Mucosa of rectum (tissue), 2 donors: Measurements from ENCODE around the gene TRDN.

Experiments
- H3K27ac ChIP-seq, 2 donors: one replicate each; pipeline ENCODE4 v1.7.0; 2013; ENCODE audit warnings: inconsistent platforms in 2 of 2, low read depth in 2 of 2, low read length in 2 of 2
- H3K27me3 ChIP-seq, 2 donors: one replicate each; pipeline ENCODE4 v1.7.0; 2013; ENCODE audit warnings: low read length in 2 of 2; ENCODE audit not compliant: control insufficient read depth in 2 of 2, insufficient read depth in 2 of 2
- H3K36me3 ChIP-seq, 2 donors: one replicate each; pipeline ENCODE4 v1.7.0; 2013; ENCODE audit warnings: low read length in 2 of 2; ENCODE audit not compliant: control insufficient read depth in 2 of 2, insufficient read depth in 2 of 2
- H3K4me1 ChIP-seq, 2 donors: one replicate each; pipeline ENCODE4 v1.7.0; 2013; ENCODE audit warnings: low read length in 2 of 2, mild to moderate bottlenecking in 1 of 2; ENCODE audit not compliant: control insufficient read depth in 2 of 2, insufficient read depth in 2 of 2
- H3K4me3 ChIP-seq, 2 donors: one replicate each; pipeline ENCODE4 v1.7.0; 2013; ENCODE audit warnings: low read length in 2 of 2
- H3K9ac ChIP-seq, 2 donors: one replicate each; pipeline ENCODE4 v1.7.0; 2013; ENCODE audit warnings: low read length in 2 of 2, low read depth in 1 of 2, mild to moderate bottlenecking in 1 of 2
- H3K9me3 ChIP-seq, 2 donors: one replicate each; pipeline ENCODE4 v1.7.0; 2013; ENCODE audit warnings: low read length in 2 of 2; ENCODE audit not compliant: control insufficient read depth in 2 of 2
- donor health status: healthy.
- donor health status: Normal muscosa, but diverticular disease.

Gene TRDN

DNA sequence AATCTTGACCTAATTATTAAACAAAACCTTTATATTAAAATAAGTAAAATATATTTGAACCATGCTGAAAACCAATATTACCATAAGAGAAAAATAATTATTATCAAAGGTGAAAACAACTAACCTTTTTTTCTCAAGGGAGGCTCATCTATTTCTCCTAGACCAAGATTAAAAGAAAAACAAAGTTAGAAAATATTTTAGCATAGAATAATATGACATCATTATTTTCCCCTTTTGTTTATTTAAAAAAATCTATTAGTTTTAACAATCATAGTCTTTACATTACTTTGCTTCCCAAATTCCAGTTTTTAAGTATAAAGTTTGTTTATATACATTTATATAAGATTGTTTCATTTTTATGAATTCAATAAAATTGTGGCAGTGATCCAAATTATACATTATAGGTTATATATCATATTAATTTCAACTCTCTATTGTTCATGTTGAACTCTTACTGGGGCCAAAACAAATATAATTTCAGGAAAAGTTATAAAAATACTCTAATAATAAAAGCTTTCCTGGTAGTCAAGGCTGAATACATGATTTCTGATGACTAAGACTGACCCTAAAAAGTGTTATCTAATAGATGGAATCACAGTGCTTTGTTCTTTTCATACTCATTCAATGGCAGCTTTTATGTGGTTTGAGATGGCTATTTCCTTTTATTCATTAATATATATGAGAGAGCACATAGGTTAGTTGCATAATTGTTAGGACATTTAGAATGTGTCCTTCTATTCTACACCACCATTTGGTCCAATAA lies 89.4 kb downstream of the TRDN start:
- H3K4me3 ChIP-seq = no peak overlapping the region
- H3K4me1 ChIP-seq = no peaks in the 10 kb centered on the region
- no peak overlapping the region for H3K27ac ChIP-seq
- H3K27me3 ChIP-seq = no peaks in the 10 kb centered on the region
- H3K9me3 ChIP-seq = no peaks in the 10 kb centered on the region
- no peaks in the 10 kb centered on the region for H3K36me3 ChIP-seq
- H3K9ac ChIP-seq = no peak overlapping the region

DNA sequence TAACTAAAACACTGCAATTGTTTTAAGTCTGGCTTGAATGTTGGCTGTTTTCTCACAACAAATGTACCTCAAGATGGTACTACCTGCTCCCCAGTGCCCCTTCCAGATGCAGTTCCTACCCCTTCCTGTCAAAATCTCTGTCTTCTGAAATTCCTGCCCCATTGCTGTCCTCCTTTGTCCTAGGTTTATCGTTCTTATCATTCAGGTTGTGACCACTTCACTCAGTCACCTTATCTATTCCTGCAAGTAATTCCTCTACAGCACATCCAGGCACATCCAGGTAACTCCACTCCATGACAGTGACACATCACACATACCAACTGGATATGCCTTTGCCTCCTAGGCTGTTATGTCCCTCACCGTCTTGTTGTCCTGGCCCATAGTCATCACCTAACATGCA lies 90.2 kb downstream of the TRDN start:
- Histone ChIP-seq H3K27me3 (no peaks in the 10 kb centered on the region), H3K4me3 (no peak overlapping the region), H3K4me1 (no peaks in the 10 kb centered on the region), H3K9ac (no peak overlapping the region), H3K9me3 (no peaks in the 10 kb centered on the region), H3K36me3 (no peaks in the 10 kb centered on the region), H3K27ac (no peak overlapping the region)

DNA sequence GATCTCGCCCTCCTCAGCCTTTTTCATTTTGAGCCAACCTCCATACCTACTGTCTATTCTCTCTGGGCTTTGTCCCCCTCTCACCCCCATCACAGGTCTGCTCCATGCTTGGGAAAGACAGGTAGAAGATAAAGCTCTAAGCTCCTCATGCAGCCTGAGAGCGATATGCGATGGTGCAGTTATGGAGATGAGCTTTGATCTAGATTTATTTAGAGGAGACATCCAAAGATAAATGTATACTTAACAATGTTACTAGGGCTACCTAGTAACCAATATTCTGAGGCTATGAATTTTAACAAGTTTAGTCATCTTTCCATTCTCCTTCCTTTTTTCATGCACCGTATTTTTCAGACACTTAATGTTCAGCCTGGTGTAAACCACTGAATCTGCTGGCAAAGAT lies 95.3 kb downstream of the TRDN start:
- H3K4me3 ChIP-seq = no peak overlapping the region
- H3K27me3 ChIP-seq = no peaks in the 10 kb centered on the region
- H3K27ac ChIP-seq = no peak overlapping the region
- H3K9ac ChIP-seq = no peak overlapping the region
- H3K36me3 ChIP-seq = no peaks in the 10 kb centered on the region
- no peaks in the 10 kb centered on the region for H3K4me1 ChIP-seq
- no peaks in the 10 kb centered on the region for H3K9me3 ChIP-seq

DNA sequence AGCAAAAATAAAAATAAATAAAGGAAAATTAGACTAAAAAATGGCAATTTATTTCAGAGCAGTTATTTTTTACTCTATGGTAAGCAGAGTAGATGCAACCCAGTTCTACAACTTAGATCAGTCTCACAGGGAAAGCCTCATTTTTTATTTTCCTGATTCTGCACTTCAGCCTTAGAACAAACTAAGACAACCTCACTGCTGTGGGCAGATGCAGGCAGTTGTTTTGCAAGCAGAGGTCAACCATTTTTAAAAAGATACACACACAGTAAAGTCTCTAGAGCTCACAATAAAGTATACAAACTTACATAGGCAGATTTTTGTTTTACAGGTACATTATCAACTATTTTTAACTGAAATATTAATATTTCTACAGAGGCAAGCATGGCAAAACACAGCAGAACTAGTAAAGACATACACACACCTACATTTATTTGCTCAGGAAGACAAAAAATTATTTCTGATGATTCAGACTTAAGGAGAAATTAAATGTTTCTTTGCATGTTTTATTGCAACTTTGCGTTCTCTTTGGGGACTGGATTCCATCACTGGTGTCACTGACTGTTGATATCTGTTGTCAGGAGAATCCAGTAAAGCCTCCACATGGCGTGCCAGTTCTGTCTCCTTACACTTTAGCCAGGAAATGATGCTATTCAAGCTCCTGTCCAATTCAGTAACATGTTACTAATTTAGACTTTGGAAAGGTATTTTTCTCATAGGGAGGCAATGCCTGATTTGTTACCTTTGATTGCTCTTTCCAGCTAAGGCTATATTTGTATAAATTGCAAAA lies 102.7 kb downstream of the TRDN start:
- Histone ChIP-seq H3K9ac (no peak overlapping the region), H3K36me3 (no peaks in the 10 kb centered on the region), H3K9me3 (no peaks in the 10 kb centered on the region), H3K27ac (no peak overlapping the region), H3K4me3 (no peak overlapping the region), H3K4me1 (no peaks in the 10 kb centered on the region), H3K27me3 (no peaks in the 10 kb centered on the region)

DNA sequence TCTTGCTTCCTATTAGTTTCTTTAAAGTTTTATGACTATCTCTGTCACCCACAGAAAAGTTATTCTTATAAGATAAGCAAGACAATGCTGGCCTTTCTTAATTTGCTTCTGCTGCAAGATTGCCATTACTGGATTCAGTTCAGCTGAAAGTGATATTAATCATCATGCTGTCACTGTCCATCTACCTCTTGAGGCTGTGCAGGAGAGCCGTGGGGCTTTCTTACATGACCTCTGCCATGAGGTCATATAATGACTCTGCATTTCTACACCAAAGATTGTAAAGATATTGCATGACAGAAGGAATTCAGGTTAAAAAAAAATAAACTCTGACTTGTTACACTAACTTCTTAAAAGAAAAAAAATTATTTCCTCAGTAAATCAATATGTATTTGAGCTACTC lies 106.9 kb downstream of the TRDN start:
- no peak overlapping the region for H3K27ac ChIP-seq
- no peak overlapping the region for H3K9ac ChIP-seq
- no peaks in the 10 kb centered on the region for H3K9me3 ChIP-seq

DNA sequence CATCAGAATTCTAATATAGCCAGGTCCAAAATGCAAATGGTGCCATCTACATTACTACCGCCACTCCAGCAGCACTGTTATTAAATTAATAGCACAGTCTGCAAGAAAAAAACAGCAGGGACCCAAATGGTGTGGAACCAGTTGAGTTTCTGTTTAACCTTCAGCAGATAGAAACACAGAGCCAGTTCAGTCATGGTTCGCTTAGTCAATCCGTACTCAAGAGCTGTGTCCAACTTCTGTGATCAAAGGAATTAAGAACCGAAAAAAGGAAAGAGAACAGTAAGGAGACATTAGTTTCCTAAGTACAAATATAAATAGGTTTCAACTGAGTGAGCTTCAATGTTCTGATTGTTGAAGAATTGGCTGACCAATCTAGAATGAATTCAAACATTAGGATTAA lies 107.7 kb downstream of the TRDN start:
- H3K4me3 ChIP-seq = no peak overlapping the region
- no peak overlapping the region for H3K27ac ChIP-seq
- H3K9me3 ChIP-seq = no peaks in the 10 kb centered on the region
- no peak overlapping the region for H3K9ac ChIP-seq
- no peaks in the 10 kb centered on the region for H3K4me1 ChIP-seq
- no peaks in the 10 kb centered on the region for H3K27me3 ChIP-seq
- H3K36me3 ChIP-seq = no peaks in the 10 kb centered on the region

More for the DNA sequence above, 106.9 kb downstream of the TRDN start:
- Histone ChIP-seq H3K27me3 (no peaks in the 10 kb centered on the region), H3K4me1 (no peaks in the 10 kb centered on the region), H3K4me3 (no peak overlapping the region), H3K36me3 (no peaks in the 10 kb centered on the region)

DNA sequence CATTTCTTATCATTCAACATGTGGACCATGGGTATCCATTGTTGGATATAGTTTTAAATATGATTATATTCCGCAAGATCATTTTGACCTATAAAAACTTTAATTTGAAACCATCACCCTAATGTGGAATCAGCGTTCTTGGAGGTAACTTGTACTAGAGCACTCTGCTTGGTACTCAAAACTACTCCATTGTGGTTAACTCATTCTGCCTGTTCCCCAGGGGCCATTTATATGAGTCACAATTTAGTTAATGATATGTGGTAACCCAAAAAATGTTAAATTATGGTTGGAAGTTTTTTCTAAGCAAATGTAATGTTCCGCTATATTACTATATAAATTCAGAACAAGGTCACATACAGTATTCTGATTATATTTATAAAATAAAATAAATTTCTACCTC lies 109.3 kb downstream of the TRDN start:
- Histone ChIP-seq H3K9ac (no peak overlapping the region), H3K9me3 (no peaks in the 10 kb centered on the region), H3K27me3 (no peaks in the 10 kb centered on the region), H3K4me1 (no peaks in the 10 kb centered on the region), H3K36me3 (no peaks in the 10 kb centered on the region), H3K4me3 (no peak overlapping the region), H3K27ac (no peak overlapping the region)

DNA sequence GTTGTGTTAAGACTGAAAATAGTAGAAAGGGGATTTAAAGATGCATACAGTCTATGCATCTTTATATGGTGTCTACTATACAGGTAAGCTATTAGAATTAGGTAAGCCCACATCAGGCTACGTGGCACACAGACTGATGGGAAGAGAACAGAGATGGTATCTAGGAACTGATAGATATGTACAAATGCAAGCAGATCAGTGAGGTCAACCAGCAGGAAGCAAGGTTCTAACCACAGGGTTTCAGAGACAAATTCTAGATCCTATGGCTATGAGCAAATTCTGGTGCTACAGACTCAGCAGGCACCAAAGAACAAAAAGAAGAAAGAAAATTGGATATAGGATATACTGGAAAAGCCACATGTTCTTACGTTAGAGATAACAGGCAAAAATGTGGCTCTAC lies 110.6 kb downstream of the TRDN start:
- Histone ChIP-seq H3K9me3 (no peaks in the 10 kb centered on the region), H3K4me1 (no peaks in the 10 kb centered on the region), H3K27ac (no peak overlapping the region), H3K9ac (no peak overlapping the region), H3K36me3 (no peaks in the 10 kb centered on the region), H3K4me3 (no peak overlapping the region), H3K27me3 (no peaks in the 10 kb centered on the region)

DNA sequence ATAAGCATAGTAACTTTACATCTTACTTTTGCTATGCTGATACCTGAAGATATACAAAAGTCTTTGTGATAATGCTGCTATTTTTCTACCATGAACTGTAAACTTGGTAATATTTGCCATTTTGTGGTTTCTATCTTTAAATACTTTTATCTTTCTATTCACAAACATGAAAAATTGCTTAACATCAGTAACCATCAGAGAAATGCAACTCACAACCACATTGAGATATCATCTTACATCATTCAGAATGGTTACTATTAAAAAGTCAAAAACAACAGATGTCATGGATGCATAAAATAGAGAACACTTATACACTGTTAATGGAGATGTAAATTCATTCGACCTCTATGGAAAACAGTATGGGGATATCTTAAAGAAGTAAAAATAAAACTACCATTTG lies 112.0 kb downstream of the TRDN start:
- no peaks in the 10 kb centered on the region for H3K4me1 ChIP-seq
- H3K36me3 ChIP-seq = no peaks in the 10 kb centered on the region
- no peaks in the 10 kb centered on the region for H3K9me3 ChIP-seq
- no peak overlapping the region for H3K9ac ChIP-seq
- H3K27me3 ChIP-seq = no peaks in the 10 kb centered on the region
- H3K4me3 ChIP-seq = no peak overlapping the region
- H3K27ac ChIP-seq = no peak overlapping the region

DNA sequence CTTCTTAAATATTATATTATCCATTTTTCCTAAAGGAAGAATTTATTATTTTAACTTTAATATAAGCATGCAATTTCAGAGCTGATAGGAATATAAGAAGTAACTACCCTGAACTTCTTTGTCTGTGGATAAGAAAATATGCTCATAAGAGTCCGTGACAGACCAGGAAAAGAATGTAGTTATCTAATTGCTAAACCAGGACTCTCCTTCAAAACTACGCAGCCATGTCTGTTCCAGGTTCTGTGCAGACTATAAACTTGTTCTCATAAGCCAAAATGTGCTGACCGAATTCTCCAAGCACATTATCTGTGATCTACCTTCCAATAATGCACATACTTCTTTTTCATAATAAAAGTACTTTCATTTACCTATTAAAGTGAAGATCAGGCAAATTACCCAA lies 116.5 kb downstream of the TRDN start:
- Histone ChIP-seq H3K4me3 (no peak overlapping the region), H3K27me3 (no peaks in the 10 kb centered on the region), H3K27ac (no peak overlapping the region), H3K4me1 (no peaks in the 10 kb centered on the region), H3K36me3 (no peaks in the 10 kb centered on the region), H3K9ac (no peak overlapping the region), H3K9me3 (no peaks in the 10 kb centered on the region)
